K562 (cell line): ENCODE results near the gene NCKAP1. TPM values are rescaled to one million over a fixed set of nuclear protein-coding genes. Genes with fewer than 3 reads are reported as not detected.

Source experiments
- C11orf30 ChIP-seq: fragments of 450-650 bp; IDR thresholded peaks from 2 replicates; pipeline ENCODE4 v1.6.1; 2016; ENCODE audit warnings: low read depth, mild to moderate bottlenecking
- E4F1 ChIP-seq: fragments of 250-450 bp; sonication (Bioruptor Pico); IDR thresholded peaks from 2 replicates; pipeline ENCODE4 v1.5.0; 2021; ENCODE audit warnings: mild to moderate bottlenecking, borderline replicate concordance
- ETV5 ChIP-seq: sonication (generic); formaldehyde crosslinking; IDR thresholded peaks from 2 replicates; pipeline ENCODE4 v1.4.0; 2020; ENCODE audit warnings: low read depth, mild to moderate bottlenecking, missing genetic modification reagents
- FOSL1 ChIP-seq: fragments of 200-800 bp; sonication (Bioruptor generic); conservative IDR thresholded peaks from 2 replicates; pipeline ENCODE4 v1.6.1; 2016; ENCODE audit warnings: missing genetic modification characterization, missing compliant biosample characterization
- HDAC8 ChIP-seq: fragments of 450-650 bp; IDR thresholded peaks from 2 replicates; pipeline ENCODE4 v1.6.1; 2016; ENCODE audit warnings: mild to moderate bottlenecking, missing genetic modification characterization, moderate library complexity, missing compliant biosample characterization
- HNRNPLL ChIP-seq: fragments of 200-400 bp; formaldehyde crosslinking; IDR thresholded peaks from 2 replicates; pipeline ENCODE4 v1.6.1; 2017; ENCODE audit warnings: low read length, low read depth, mild to moderate bottlenecking; ENCODE audit not compliant: poor library complexity, severe bottlenecking
- MAFF ChIP-seq: IDR thresholded peaks from 2 replicates; pipeline ENCODE4 v1.6.1; 2012; ENCODE audit warnings: low read length, improper control_type of control experiment
- POLR3A ChIP-seq: IDR thresholded peaks from 2 replicates; pipeline ENCODE4 v1.6.1; 2011; ENCODE audit warnings: borderline replicate concordance, mild to moderate bottlenecking, moderate library complexity; ENCODE audit not compliant: insufficient read length, insufficient read depth; ENCODE audit errors: extremely low read depth
- POLR3G ChIP-seq: IDR thresholded peaks from 2 replicates; pipeline ENCODE4 v1.6.1; 2011; ENCODE audit not compliant: insufficient read length, insufficient replicate concordance; ENCODE audit errors: extremely low read depth
- SREBF2 ChIP-seq: sonication (generic); formaldehyde crosslinking; IDR thresholded peaks from 2 replicates; pipeline ENCODE4 v1.4.0; 2020; ENCODE audit warnings: mild to moderate bottlenecking, missing genetic modification reagents
- STAT5B ChIP-seq: fragments of 250-450 bp; sonication (Bioruptor Pico); IDR thresholded peaks from 2 replicates; pipeline ENCODE4 v1.8.0; 2021; ENCODE audit warnings: mild to moderate bottlenecking, inconsistent platforms
- ZBTB2 ChIP-seq: fragments of 450-650 bp; IDR thresholded peaks from 2 replicates; pipeline ENCODE4 v1.6.1; 2016; ENCODE audit warnings: antibody characterized with exemption
- ZNF280B ChIP-seq: fragments of 250-450 bp; sonication (Bioruptor Pico); IDR thresholded peaks from 2 replicates; pipeline ENCODE4 v1.5.1; 2021; ENCODE audit warnings: mild to moderate bottlenecking
- polyA plus RNA-seq, 8 experiments: library from polyadenylated mRNA; depleted of rRNA in 4 of 8; stranded (reverse) in 5 of 8; unstranded in 3 of 8; fragments of >200 nt; fragmentation: Nextera tagmentation in 2 of 8; fragmentation: Illumina TruSeq in 1 of 8; extraction: Ambion mirVana in 2 of 8; extraction: Trizol in 1 of 8; gene quantifications; 2 replicates each; pipeline versions ENCODE4 v1.2.1 to v1.2.3, GENCODE V29; 2011 to 2014; ENCODE audit warnings: inconsistent platforms in 1 of 8, missing spikeins in 1 of 8
- total RNA-seq, 7 experiments: library from RNA; depleted of rRNA in 6 of 7; stranded (reverse); fragments of >200 nt in 6 of 7; fragmentation: Illumina TruSeq in 2 of 7; extraction: Trizol in 2 of 7; gene quantifications; 2 replicates each; pipeline versions ENCODE4 v1.2.1 to v1.2.3, GENCODE V29; 2011 to 2021; ENCODE audit warnings: low replicate concordance in 1 of 7

NCKAP1 gene
- total and polyA plus RNA-seq, 9 of the 15 experiments (the other 6 are each of a cell fraction or from before 2014, with no cell fraction given): 34.0 to 153 (median 88.7) TPM

- peak; percentile 37 for TF ChIP-seq MAFF
- no peak for TF ChIP-seq E4F1 (CRISPR knock-in tag)
- TF ChIP-seq ZBTB2: no peak
- no peak for TF ChIP-seq HNRNPLL
- no peak for TF ChIP-seq HDAC8 (tag)
- no peak for TF ChIP-seq FOSL1 (tag)
- no peak for TF ChIP-seq POLR3G
- no peak for TF ChIP-seq POLR3A
- TF ChIP-seq C11orf30: peak; percentile 81
- TF ChIP-seq ZNF280B: no peak
- TF ChIP-seq SREBF2: no peak
- no peak for TF ChIP-seq STAT5B (CRISPR knock-in tag)
- no peak for TF ChIP-seq ETV5 (CRISPR knock-in tag)
These were observed 119.2 kb downstream of the NCKAP1 start (continued) for GRCh38 chr2:182918961-182919652.
